Measurements from ENCODE around the gene LRRC8D. TPM values are rescaled to one million over a fixed set of nuclear protein-coding genes. Genes with fewer than 3 reads are reported as not detected.

Gene LRRC8D
- total RNA-seq, 1 experiment from 2014 or later: 23.2 TPM

Other genes starting within 250 kb of the LRRC8D start
- gene LRRC8C, start 187.9 kb upstream of the LRRC8D start, total RNA-seq (2014; rRNA removed; shearing (Covaris generic)): 11.1 and 16.0 TPM in 2 replicates
- gene ZNF326, start 174.1 kb downstream of the LRRC8D start, total RNA-seq (2014; rRNA removed; shearing (Covaris generic)): 4.9 and 6.3 TPM in 2 replicates

Data from SJSA1 (cell line).